ENCODE results near the gene PADI2.

DNA sequence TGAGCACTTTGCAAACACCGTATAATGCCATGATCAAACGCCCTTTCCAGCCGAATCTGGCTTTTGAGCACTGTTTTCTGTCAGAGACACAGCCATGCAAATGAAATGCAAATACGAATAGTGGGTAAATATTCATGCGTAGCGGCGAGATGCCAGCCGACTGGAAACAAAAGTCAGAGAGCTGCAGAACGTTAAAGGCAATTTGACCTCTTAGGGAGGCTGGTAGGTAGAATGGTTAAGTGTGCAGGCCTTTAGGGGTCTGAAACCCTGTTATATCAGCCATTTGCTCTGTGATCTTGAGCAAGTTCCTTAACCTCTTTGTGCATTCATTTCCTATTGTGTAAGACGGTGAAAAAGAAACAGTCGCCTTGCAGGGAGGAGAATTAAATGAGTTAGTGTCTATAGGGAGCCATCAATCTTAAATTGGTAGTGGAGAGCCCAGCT is 58.9 kb downstream of the PADI2 start:
- TF ChIP-seq, protein P1, sequence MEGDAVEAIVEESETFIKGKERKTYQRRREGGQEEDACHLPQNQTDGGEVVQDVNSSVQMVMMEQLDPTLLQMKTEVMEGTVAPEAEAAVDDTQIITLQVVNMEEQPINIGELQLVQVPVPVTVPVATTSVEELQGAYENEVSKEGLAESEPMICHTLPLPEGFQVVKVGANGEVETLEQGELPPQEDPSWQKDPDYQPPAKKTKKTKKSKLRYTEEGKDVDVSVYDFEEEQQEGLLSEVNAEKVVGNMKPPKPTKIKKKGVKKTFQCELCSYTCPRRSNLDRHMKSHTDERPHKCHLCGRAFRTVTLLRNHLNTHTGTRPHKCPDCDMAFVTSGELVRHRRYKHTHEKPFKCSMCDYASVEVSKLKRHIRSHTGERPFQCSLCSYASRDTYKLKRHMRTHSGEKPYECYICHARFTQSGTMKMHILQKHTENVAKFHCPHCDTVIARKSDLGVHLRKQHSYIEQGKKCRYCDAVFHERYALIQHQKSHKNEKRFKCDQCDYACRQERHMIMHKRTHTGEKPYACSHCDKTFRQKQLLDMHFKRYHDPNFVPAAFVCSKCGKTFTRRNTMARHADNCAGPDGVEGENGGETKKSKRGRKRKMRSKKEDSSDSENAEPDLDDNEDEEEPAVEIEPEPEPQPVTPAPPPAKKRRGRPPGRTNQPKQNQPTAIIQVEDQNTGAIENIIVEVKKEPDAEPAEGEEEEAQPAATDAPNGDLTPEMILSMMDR (IDR thresholded peaks at IDR 0.05): no peak
- no peak for TF ChIP-seq POLR2A (IDR thresholded peaks at IDR 0.05)

Data from tibial nerve (tissue), 3 donors.